C4-2B (cell line): ENCODE measurements around the gene TPM1.

Experiments used
- CTCF ChIP-seq: fragments of 450-650 bp; conservative IDR thresholded peaks from 2 replicates; pipeline ENCODE4 v1.5.1; 2017; ENCODE audit warnings: mild to moderate bottlenecking
- ZFX ChIP-seq: fragments of 450-650 bp; IDR thresholded peaks from 2 replicates; pipeline ENCODE4 v1.6.1; 2017

GRCh38 chr15:63080634-63081250 is 38.2 kb downstream of the TPM1 start:
- TF ChIP-seq CTCF (no peak), ZFX (no peak)
